Body of pancreas (tissue), 4 donors: Measurements from ENCODE around the gene SLC24A4. TPM values are rescaled to one million over a fixed set of nuclear protein-coding genes. Genes with fewer than 3 reads are reported as not detected.
A peak's percentile ranks its signal among the peaks of the same experiment; 100 is the strongest.

Source experiments
- ATAC-seq: fragments of 150-250 bp; one replicate; pipeline ENCODE4 v1.9.1; 2016
- DNase-seq, 4 donors: peaks; one replicate each; pipeline ENCODE4 v3.0.0-alpha.2; 2019
- H3K27ac ChIP-seq, 4 donors: fragments of 200-600 bp; sonication (generic); 1 replicate in 3 of 4; 2 replicates in 1 of 4; pipeline versions ENCODE4 v1.5.1 to v1.6.1; 2016 to 2019; ENCODE audit warnings: mild to moderate bottlenecking in 1 of 4, mixed read lengths in 1 of 4, moderate library complexity in 1 of 4
- H3K27me3 ChIP-seq, 2 donors: fragments of 200-600 bp; sonication (generic); one replicate each; pipeline ENCODE4 v1.6.0; 2016; ENCODE audit warnings: mild to moderate bottlenecking in 1 of 2
- H3K36me3 ChIP-seq, 2 donors: fragments of 200-600 bp; sonication (generic); replicated peaks in 1 of 2; 2 replicates each; pipeline ENCODE4 v1.5.1; 2016; ENCODE audit warnings: low read depth in 2 of 2; ENCODE audit not compliant: insufficient read depth in 1 of 2
- H3K4me1 ChIP-seq: fragments of 200-600 bp; sonication (generic); one replicate; pipeline ENCODE4 v1.6.0; 2016
- H3K4me3 ChIP-seq, 2 donors: fragments of 200-600 bp; sonication (generic); 1 replicate in 1 of 2; 2 replicates in 1 of 2; pipeline ENCODE4 v1.5.1; 2016 to 2019
- H3K9me3 ChIP-seq, 3 donors: fragments of 200-600 bp; sonication (generic); 1 replicate in 2 of 3; 2 replicates in 1 of 3; pipeline ENCODE4 v1.5.1; 2016
- POLR2A ChIP-seq, 3 donors: fragments of 450-650 bp; IDR thresholded peaks; one replicate each; pipeline ENCODE4 v1.6.1; 2016; ENCODE audit warnings: antibody characterized with exemption in 3 of 3, mild to moderate bottlenecking in 2 of 3
- WGBS, 2 donors: methylation state at CpG; one replicate each; pipeline ENCODE4 v1.1.5; 2017; 5-methylcytosine and 5-hydroxymethylcytosine counted together
- intact Hi-C: fragments of 100-400 bp; cut with DNase I; formaldehyde crosslinking; loops from one replicate; pipeline ENCODE4 v1.15.1; 2023
- total RNA-seq, 2 donors: library from RNA; depleted of rRNA; stranded (reverse); fragments of >200 nt; gene quantifications; one replicate each; pipeline ENCODE4 v1.1.0, GENCODE V29; 2016
- TF ChIP-seq, protein P1 (sequence below), 7 experiments: fragments of 450-650 bp in 4 of 7; fragments of 200-600 bp in 3 of 7; sonication (generic) in 3 of 7; IDR thresholded peaks; one replicate each; pipeline ENCODE4 v1.5.1; 2016 to 2019; ENCODE audit warnings: antibody characterized with exemption in 7 of 7

Gene SLC24A4
- total RNA-seq, 2 donors from 2014 or later, result 0.26 TPM; not detected in 1

DNA sequence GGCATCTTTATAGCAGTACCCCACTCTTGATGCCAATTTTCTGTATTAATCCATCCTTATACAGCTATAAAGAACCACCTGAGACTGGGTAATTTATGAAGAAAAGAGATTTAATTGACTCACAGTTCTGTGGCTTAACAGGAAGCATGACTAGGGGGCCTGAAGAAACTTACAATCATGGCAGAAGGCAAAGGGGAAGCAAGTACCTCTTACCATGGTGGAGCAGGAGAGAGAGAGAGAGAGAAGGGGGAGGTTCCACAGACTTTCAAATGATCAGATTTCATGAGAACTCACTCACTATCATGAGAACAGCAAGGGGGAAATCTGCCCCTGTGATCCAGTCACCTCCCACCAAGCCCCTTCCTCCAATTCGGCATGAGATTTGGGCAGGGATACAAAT, 84.4 kb downstream of the SLC24A4 start:
- Histone ChIP-seq H3K4me1 (no peaks in the 10 kb centered on the region), H3K36me3 (no peaks in the 10 kb centered on the region), H3K4me3 (no peak overlapping the region), H3K27ac (no peak overlapping the region), H3K9me3 (no peaks in the 10 kb centered on the region), H3K27me3 (no peaks in the 10 kb centered on the region)
- WGBS, 2 donors, result 81% methylated on average over 1 of the region's 1 CpG; no CpG with 5 or more reads in 1 of the 2 donors
- TF ChIP-seq, protein P1, sequence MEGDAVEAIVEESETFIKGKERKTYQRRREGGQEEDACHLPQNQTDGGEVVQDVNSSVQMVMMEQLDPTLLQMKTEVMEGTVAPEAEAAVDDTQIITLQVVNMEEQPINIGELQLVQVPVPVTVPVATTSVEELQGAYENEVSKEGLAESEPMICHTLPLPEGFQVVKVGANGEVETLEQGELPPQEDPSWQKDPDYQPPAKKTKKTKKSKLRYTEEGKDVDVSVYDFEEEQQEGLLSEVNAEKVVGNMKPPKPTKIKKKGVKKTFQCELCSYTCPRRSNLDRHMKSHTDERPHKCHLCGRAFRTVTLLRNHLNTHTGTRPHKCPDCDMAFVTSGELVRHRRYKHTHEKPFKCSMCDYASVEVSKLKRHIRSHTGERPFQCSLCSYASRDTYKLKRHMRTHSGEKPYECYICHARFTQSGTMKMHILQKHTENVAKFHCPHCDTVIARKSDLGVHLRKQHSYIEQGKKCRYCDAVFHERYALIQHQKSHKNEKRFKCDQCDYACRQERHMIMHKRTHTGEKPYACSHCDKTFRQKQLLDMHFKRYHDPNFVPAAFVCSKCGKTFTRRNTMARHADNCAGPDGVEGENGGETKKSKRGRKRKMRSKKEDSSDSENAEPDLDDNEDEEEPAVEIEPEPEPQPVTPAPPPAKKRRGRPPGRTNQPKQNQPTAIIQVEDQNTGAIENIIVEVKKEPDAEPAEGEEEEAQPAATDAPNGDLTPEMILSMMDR (IDR thresholded peaks at IDR 0.05), result no peak
- no peak for TF ChIP-seq POLR2A (IDR thresholded peaks at IDR 0.05)
- ATAC-seq (no peak), DNase-seq (peak in 1 of 4 donors; percentile 16)
- intact Hi-C loops, result no loop called here

DNA sequence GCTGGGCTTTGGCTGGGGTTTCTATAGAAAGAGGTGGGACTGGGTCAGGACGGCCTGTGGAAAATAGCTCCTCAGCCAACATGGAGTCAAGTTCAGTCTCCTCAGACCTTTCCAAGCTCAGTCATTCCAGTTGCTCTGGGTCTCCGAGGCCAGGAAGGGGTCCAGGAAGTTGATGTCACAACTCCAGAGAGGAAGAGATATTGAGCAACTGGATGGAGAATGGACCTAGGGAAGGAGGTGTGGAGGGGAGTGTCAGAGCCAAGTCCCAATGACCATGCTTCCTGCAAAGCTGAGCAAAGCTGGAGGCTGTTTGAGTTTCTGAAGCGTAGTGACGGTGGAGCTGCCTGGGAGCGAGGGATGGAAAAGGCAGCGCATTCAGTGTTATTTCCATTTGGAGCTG, 86.1 kb downstream of the SLC24A4 start:
- intact Hi-C loops, result no loop called here
- ATAC-seq, result no peak

DNA sequence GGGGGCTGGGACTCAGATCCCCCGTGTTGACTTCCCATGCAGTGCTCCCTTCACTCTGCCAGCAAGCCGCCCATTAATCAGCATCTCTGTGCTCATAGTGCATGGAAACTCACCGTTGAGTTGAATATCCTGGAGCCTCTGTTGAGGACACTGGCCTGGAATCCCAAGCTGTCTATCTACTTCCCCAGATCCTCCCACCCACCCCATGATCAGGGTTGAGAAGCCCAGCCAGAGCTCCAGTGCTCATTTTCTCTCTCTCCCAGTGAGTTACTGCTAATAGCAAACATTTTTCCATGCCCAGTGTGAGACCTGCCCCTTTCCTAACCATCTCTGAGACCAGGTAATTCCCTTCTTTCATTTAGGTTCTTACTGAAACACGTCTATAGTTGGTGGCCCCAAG, 88.2 kb downstream of the SLC24A4 start:
- H3K4me3 ChIP-seq, result no peak overlapping the region
- WGBS, 2 donors, result 52 to 62% methylated on average over 4 of the region's 4 CpGs

More for the DNA sequence above, 86.1 kb downstream of the SLC24A4 start:
- H3K36me3 ChIP-seq, result no peaks in the 10 kb centered on the region
- H3K9me3 ChIP-seq, result no peaks in the 10 kb centered on the region
- TF ChIP-seq, protein P1 (IDR thresholded peaks at IDR 0.05), result no peak
- no peak for TF ChIP-seq POLR2A (IDR thresholded peaks at IDR 0.05)
- WGBS, 2 donors, result 69 to 78% methylated on average over 6 of the region's 6 CpGs
- no peaks in the 10 kb centered on the region for H3K27me3 ChIP-seq
- H3K4me1 ChIP-seq, result no peaks in the 10 kb centered on the region
- peak in 1 of 4 donors; percentile 5 for DNase-seq
- no peak overlapping the region for H3K4me3 ChIP-seq
- no peak overlapping the region for H3K27ac ChIP-seq

DNA sequence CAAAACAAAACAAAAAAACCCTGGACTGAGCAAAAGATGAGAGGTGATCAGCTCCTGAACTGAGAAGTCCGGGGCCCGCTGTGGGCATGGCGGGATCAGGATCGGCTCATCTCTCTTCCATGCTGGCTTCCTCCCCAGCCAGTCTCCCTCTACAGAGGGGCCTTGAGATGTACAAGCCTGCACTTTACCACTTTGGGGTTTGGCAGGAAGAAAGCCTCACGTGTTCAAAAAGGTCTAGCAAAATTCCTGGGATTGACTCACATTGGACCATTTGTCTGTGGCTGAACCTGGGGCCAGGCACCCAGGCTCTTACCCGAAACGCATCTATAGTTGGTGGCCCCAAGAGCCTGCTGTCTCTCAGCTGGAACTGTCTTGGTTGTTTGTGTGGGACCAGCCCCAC, 89.0 kb downstream of the SLC24A4 start:
- no peak for ATAC-seq
- H3K9me3 ChIP-seq, result no peaks in the 10 kb centered on the region
- no peaks in the 10 kb centered on the region for H3K4me1 ChIP-seq
- TF ChIP-seq, protein P1 (IDR thresholded peaks at IDR 0.05), result no peak
- no peak for TF ChIP-seq POLR2A (IDR thresholded peaks at IDR 0.05)
- H3K4me3 ChIP-seq, result no peak overlapping the region
- intact Hi-C loops, result no loop called here
- no peaks in the 10 kb centered on the region for H3K36me3 ChIP-seq
- H3K27ac ChIP-seq, result no peak overlapping the region
- WGBS, 2 donors, result 77 to 78% methylated on average over 6 to 7 of the region's 7 CpGs
- DNase-seq, result no peak
- H3K27me3 ChIP-seq, result no peaks in the 10 kb centered on the region

More for the DNA sequence above, 88.2 kb downstream of the SLC24A4 start:
- H3K36me3 ChIP-seq, result no peaks in the 10 kb centered on the region
- DNase-seq (no peak), ATAC-seq (no peak)
- no peaks in the 10 kb centered on the region for H3K9me3 ChIP-seq
- no peaks in the 10 kb centered on the region for H3K27me3 ChIP-seq
- no peak overlapping the region for H3K27ac ChIP-seq
- TF ChIP-seq, protein P1 (IDR thresholded peaks at IDR 0.05), result no peak
- no peak for TF ChIP-seq POLR2A (IDR thresholded peaks at IDR 0.05)
- no peaks in the 10 kb centered on the region for H3K4me1 ChIP-seq
- intact Hi-C loops, result no loop called here

DNA sequence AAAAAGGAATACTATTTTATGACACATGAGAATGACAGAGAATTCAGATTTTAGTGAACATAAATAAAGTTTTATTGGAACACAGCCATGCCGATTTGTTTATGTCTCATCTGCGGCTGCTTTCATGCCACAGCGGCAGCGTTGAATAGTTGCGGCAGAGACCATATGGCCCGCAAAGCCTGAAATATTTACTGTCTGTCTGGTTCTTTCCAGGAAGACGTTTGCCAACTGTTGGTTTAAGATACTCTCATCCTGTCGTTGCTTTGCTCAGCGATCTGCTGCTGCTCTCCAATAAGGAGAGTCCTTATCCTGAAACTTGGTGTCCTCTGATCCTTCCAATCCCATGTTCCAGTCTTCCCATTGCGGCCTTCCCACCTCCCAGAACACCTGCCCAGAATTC, 89.9 kb downstream of the SLC24A4 start:
- WGBS, 2 donors, result 72 to 78% methylated on average over 10 of the region's 10 CpGs
- no peak overlapping the region for H3K27ac ChIP-seq
- ATAC-seq (no peak), DNase-seq (no peak)
- no peak for TF ChIP-seq POLR2A (IDR thresholded peaks at IDR 0.05)
- TF ChIP-seq, protein P1 (IDR thresholded peaks at IDR 0.05), result no peak
- no peaks in the 10 kb centered on the region for H3K36me3 ChIP-seq
- no peak overlapping the region for H3K4me3 ChIP-seq
- H3K27me3 ChIP-seq, result no peaks in the 10 kb centered on the region
- H3K4me1 ChIP-seq, result no peaks in the 10 kb centered on the region
- intact Hi-C loops, result no loop called here
- no peaks in the 10 kb centered on the region for H3K9me3 ChIP-seq
